ENCODE data around the gene DLG2. TPM values are rescaled to one million over a fixed set of nuclear protein-coding genes. Genes with fewer than 3 reads are reported as not detected.

DLG2 gene
- total and polyA plus RNA-seq, 4 donors = 0.30 to 5.5 (median 0.68) TPM

DNA sequence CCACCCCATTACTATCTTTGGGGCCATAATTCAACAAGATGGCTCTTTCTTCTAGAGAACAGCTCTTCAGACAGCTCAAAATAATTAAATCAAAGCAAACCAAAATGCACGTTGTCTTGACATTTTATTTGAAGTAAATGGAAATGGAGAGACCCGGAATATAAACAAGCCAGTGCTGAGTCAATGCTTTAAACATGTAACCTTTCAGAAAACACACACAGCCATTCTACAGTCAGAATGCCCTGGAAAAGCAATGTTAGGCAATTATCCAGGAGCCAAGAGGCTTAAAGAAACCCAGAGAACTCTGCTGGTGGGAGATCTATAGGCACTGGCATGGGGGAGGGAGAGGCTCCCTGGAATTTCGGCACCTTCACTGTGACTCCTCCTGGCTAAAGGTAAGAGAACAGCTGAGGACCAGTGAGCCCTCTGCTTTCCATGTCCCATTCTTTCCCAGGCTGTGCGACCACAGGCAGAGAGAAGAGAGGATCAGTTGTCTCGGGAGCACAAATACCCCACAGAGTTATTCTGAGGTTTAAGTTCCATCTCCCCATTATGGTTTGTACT lies 2086.9 kb downstream of the DLG2 start:
- H3K27ac ChIP-seq (ENCODE audit: low read depth in 1 of 2, low read length in 2 of 2) = no peak overlapping the region
- DNase-seq (ENCODE audit: low spot score) = no peak
- no peak overlapping the region for H3K9ac ChIP-seq (ENCODE audit: low read depth in 1 of 2, low read length in 2 of 2)
- no peak overlapping the region for H3K4me3 ChIP-seq (ENCODE audit: low read depth in 1 of 3, low read length in 3 of 3)
- no peaks in the 10 kb centered on the region for H3K27me3 ChIP-seq (ENCODE audit: control insufficient read depth in 4 of 4, insufficient read depth in 4 of 4, low read length in 3 of 4)
- TF ChIP-seq, protein P1, sequence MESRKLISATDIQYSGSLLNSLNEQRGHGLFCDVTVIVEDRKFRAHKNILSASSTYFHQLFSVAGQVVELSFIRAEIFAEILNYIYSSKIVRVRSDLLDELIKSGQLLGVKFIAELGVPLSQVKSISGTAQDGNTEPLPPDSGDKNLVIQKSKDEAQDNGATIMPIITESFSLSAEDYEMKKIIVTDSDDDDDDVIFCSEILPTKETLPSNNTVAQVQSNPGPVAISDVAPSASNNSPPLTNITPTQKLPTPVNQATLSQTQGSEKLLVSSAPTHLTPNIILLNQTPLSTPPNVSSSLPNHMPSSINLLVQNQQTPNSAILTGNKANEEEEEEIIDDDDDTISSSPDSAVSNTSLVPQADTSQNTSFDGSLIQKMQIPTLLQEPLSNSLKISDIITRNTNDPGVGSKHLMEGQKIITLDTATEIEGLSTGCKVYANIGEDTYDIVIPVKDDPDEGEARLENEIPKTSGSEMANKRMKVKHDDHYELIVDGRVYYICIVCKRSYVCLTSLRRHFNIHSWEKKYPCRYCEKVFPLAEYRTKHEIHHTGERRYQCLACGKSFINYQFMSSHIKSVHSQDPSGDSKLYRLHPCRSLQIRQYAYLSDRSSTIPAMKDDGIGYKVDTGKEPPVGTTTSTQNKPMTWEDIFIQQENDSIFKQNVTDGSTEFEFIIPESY (IDR thresholded peaks at IDR 0.05) = no peak
- TF ChIP-seq SP1 (IDR thresholded peaks at IDR 0.05) = no peak
- TF ChIP-seq, protein P2, sequence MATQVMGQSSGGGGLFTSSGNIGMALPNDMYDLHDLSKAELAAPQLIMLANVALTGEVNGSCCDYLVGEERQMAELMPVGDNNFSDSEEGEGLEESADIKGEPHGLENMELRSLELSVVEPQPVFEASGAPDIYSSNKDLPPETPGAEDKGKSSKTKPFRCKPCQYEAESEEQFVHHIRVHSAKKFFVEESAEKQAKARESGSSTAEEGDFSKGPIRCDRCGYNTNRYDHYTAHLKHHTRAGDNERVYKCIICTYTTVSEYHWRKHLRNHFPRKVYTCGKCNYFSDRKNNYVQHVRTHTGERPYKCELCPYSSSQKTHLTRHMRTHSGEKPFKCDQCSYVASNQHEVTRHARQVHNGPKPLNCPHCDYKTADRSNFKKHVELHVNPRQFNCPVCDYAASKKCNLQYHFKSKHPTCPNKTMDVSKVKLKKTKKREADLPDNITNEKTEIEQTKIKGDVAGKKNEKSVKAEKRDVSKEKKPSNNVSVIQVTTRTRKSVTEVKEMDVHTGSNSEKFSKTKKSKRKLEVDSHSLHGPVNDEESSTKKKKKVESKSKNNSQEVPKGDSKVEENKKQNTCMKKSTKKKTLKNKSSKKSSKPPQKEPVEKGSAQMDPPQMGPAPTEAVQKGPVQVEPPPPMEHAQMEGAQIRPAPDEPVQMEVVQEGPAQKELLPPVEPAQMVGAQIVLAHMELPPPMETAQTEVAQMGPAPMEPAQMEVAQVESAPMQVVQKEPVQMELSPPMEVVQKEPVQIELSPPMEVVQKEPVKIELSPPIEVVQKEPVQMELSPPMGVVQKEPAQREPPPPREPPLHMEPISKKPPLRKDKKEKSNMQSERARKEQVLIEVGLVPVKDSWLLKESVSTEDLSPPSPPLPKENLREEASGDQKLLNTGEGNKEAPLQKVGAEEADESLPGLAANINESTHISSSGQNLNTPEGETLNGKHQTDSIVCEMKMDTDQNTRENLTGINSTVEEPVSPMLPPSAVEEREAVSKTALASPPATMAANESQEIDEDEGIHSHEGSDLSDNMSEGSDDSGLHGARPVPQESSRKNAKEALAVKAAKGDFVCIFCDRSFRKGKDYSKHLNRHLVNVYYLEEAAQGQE (IDR thresholded peaks at IDR 0.05) = no peak
- no peak for TF ChIP-seq TAF1 (conservative IDR thresholded peaks at IDR 0.05)
- H3K4me1 ChIP-seq (ENCODE audit: control insufficient read depth in 4 of 4, insufficient read depth in 4 of 4, low read length in 3 of 4) = no peaks in the 10 kb centered on the region
- WGBS = 79% methylated on average over 5 of the region's 5 CpGs
- H3K9me3 ChIP-seq (ENCODE audit: control insufficient read depth in 4 of 4, low read length in 3 of 4) = no peaks in the 10 kb centered on the region
- no peaks in the 10 kb centered on the region for H3K36me3 ChIP-seq (ENCODE audit: control insufficient read depth in 4 of 4, insufficient read depth in 3 of 4, low read depth in 1 of 4, low read length in 3 of 4)

DNA sequence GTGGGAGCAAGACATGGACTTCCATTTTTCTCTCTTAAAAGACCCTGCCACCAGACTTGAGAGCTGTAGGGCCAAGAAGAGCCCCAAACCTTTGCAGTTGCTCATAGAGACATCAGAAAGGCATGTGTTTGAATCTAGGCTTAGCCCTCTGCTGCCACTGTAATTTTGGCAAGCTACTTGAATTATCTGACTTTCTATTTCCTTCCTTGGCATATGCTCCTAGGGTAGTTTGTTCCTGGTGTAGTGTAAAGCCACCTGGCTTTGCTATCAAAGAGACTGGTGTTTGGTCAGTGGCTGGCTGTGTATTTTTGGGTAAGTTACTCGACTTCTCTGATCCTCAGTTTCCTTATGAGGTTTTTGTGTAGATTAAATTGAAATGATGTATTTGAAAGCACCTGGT lies 2088.9 kb downstream of the DLG2 start:
- H3K9ac ChIP-seq (ENCODE audit: low read depth in 1 of 2, low read length in 2 of 2) = no peak overlapping the region
- 82% methylated on average over 1 of the region's 1 CpG for WGBS
- no peaks in the 10 kb centered on the region for H3K36me3 ChIP-seq (ENCODE audit: control insufficient read depth in 4 of 4, insufficient read depth in 3 of 4, low read depth in 1 of 4, low read length in 3 of 4)
- TF ChIP-seq TAF1 (conservative IDR thresholded peaks at IDR 0.05) = no peak
- no peak for TF ChIP-seq HNF4G (IDR thresholded peaks at IDR 0.05)
- no peak for TF ChIP-seq GABPA (IDR thresholded peaks at IDR 0.05 in 1 of 2, conservative IDR thresholded peaks at IDR 0.05 in 1 of 2)
- no peak for TF ChIP-seq YY1 (IDR thresholded peaks at IDR 0.05)
- TF ChIP-seq, protein P3, sequence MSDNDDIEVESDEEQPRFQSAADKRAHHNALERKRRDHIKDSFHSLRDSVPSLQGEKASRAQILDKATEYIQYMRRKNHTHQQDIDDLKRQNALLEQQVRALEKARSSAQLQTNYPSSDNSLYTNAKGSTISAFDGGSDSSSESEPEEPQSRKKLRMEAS (IDR thresholded peaks at IDR 0.05) = no peak
- no peak for TF ChIP-seq NR2F2 (IDR thresholded peaks at IDR 0.05)
- no peak for TF ChIP-seq EGR1 (IDR thresholded peaks at IDR 0.05; ENCODE audit: low read depth in 2 of 2)
- TF ChIP-seq FOXA1 (IDR thresholded peaks at IDR 0.05) = no peak
- TF ChIP-seq, protein P4, sequence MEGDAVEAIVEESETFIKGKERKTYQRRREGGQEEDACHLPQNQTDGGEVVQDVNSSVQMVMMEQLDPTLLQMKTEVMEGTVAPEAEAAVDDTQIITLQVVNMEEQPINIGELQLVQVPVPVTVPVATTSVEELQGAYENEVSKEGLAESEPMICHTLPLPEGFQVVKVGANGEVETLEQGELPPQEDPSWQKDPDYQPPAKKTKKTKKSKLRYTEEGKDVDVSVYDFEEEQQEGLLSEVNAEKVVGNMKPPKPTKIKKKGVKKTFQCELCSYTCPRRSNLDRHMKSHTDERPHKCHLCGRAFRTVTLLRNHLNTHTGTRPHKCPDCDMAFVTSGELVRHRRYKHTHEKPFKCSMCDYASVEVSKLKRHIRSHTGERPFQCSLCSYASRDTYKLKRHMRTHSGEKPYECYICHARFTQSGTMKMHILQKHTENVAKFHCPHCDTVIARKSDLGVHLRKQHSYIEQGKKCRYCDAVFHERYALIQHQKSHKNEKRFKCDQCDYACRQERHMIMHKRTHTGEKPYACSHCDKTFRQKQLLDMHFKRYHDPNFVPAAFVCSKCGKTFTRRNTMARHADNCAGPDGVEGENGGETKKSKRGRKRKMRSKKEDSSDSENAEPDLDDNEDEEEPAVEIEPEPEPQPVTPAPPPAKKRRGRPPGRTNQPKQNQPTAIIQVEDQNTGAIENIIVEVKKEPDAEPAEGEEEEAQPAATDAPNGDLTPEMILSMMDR (IDR thresholded peaks at IDR 0.05; ENCODE audit: low read depth, low read length, missing input control) = no peak
- H3K27me3 ChIP-seq (ENCODE audit: control insufficient read depth in 4 of 4, insufficient read depth in 4 of 4, low read length in 3 of 4) = no peaks in the 10 kb centered on the region
- H3K4me1 ChIP-seq (ENCODE audit: control insufficient read depth in 4 of 4, insufficient read depth in 4 of 4, low read length in 3 of 4) = no peaks in the 10 kb centered on the region
- no peak for DNase-seq (ENCODE audit: low spot score)
- H3K9me3 ChIP-seq (ENCODE audit: control insufficient read depth in 4 of 4, low read length in 3 of 4) = no peaks in the 10 kb centered on the region
- H3K4me3 ChIP-seq (ENCODE audit: low read depth in 1 of 3, low read length in 3 of 3) = no peak overlapping the region
- no peak overlapping the region for H3K27ac ChIP-seq (ENCODE audit: low read depth in 1 of 2, low read length in 2 of 2)
